ENCODE measurements around the gene ADAMTS9.

Gene ADAMTS9

GRCh38 chr3:64650096-64650622 lies 37.6 kb downstream of the ADAMTS9 start:
- no peaks in the 10 kb centered on the region for H3K79me2 ChIP-seq (ENCODE audit: insufficient read depth, low read length)
- no peaks in the 10 kb centered on the region for H3K27me3 ChIP-seq (ENCODE audit: low read length)
- H3K9ac ChIP-seq (ENCODE audit: low read length), result no peak overlapping the region
- no peaks in the 10 kb centered on the region for H3K9me2 ChIP-seq (replicated peaks; ENCODE audit: insufficient read depth, low read length)
- H3K9me3 ChIP-seq (ENCODE audit: insufficient read depth, low read length), result no peaks in the 10 kb centered on the region
- H2AFZ ChIP-seq (ENCODE audit: low read depth, low read length, severe bottlenecking), result no peak overlapping the region
- no peak overlapping the region for H3K4me3 ChIP-seq (ENCODE audit: insufficient read depth, low read length, poor library complexity, severe bottlenecking)
- H4K20me1 ChIP-seq (ENCODE audit: low read depth, low read length), result no peaks in the 10 kb centered on the region
- no peaks in the 10 kb centered on the region for H3K36me3 ChIP-seq (ENCODE audit: low read length)
- H3F3A ChIP-seq (ENCODE audit: insufficient read depth), result no peaks in the 10 kb centered on the region
- H3K4me2 ChIP-seq (ENCODE audit: low read depth, low read length, poor library complexity, severe bottlenecking), result no peak overlapping the region
- no peak overlapping the region for H3K27ac ChIP-seq (ENCODE audit: low read depth, low read length)
- TF ChIP-seq, protein P1, sequence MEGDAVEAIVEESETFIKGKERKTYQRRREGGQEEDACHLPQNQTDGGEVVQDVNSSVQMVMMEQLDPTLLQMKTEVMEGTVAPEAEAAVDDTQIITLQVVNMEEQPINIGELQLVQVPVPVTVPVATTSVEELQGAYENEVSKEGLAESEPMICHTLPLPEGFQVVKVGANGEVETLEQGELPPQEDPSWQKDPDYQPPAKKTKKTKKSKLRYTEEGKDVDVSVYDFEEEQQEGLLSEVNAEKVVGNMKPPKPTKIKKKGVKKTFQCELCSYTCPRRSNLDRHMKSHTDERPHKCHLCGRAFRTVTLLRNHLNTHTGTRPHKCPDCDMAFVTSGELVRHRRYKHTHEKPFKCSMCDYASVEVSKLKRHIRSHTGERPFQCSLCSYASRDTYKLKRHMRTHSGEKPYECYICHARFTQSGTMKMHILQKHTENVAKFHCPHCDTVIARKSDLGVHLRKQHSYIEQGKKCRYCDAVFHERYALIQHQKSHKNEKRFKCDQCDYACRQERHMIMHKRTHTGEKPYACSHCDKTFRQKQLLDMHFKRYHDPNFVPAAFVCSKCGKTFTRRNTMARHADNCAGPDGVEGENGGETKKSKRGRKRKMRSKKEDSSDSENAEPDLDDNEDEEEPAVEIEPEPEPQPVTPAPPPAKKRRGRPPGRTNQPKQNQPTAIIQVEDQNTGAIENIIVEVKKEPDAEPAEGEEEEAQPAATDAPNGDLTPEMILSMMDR (IDR thresholded peaks at IDR 0.05; ENCODE audit: insufficient read depth, low read length, poor library complexity, severe bottlenecking), result no peak
- TF ChIP-seq EZH2phosphoT487 (conservative IDR thresholded peaks at IDR 0.05; ENCODE audit: low read length), result no peak

DNA sequence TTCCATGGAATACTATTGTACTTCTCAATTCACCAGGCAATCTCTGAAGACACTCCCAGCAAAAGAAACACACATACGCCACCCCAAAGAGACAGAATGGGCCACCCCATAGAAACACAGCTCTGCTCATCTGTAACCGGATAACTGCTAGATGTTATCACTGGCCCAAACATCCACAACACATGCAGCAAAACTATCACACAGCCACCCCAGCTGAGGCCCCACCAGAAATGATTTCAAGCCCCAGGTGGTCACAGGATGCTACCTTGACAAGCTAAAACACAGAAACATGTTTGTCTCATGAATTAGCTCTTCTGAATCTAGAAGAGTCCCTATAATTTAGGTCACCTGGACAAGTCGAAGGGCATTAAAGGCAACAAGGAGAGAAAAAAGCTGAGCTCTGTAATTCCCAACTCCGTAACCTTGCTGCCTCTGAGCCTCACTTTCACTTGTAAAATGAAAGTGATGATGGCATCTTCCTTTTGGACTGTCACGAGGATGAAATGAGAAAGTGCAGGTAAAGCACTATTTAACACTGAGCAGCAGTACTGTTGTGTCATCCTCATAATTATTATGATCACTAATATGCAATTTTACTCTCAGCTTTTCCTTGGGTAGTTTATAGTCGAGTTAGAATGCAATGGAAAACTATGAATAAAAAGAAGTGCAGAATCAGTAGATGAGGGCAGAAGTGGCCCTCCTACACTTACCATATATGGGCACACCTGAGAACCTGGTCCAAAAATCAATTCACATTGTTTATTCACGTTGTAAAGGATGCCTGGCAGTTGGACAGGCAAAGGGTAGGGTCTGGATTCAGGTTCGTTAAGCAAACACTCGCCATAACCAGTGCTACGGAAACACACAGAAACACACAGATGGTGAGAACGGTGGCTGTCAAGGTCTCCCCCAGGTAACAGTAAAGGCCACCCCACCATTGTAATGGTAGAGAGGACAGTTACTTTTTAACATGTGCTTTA lies 38.6 kb downstream of the ADAMTS9 start:
- TF ChIP-seq, protein P1 (IDR thresholded peaks at IDR 0.05; ENCODE audit: insufficient read depth, low read length, poor library complexity, severe bottlenecking), result no peak
- TF ChIP-seq EZH2phosphoT487 (conservative IDR thresholded peaks at IDR 0.05; ENCODE audit: low read length), result no peak
- no peak overlapping the region for H3K27ac ChIP-seq (ENCODE audit: low read depth, low read length)
- no peaks in the 10 kb centered on the region for H3K9me2 ChIP-seq (replicated peaks; ENCODE audit: insufficient read depth, low read length)
- H3K36me3 ChIP-seq (ENCODE audit: low read length), result no peaks in the 10 kb centered on the region
- no peak overlapping the region for H3K9ac ChIP-seq (ENCODE audit: low read length)
- H3K4me2 ChIP-seq (ENCODE audit: low read depth, low read length, poor library complexity, severe bottlenecking), result no peak overlapping the region
- H3K79me2 ChIP-seq (ENCODE audit: insufficient read depth, low read length), result no peaks in the 10 kb centered on the region
- H2AFZ ChIP-seq (ENCODE audit: low read depth, low read length, severe bottlenecking), result no peak overlapping the region
- H3K9me3 ChIP-seq (ENCODE audit: insufficient read depth, low read length), result no peaks in the 10 kb centered on the region
- no peaks in the 10 kb centered on the region for H3K27me3 ChIP-seq (ENCODE audit: low read length)
- H4K20me1 ChIP-seq (ENCODE audit: low read depth, low read length), result no peaks in the 10 kb centered on the region
- H3F3A ChIP-seq (ENCODE audit: insufficient read depth), result no peaks in the 10 kb centered on the region
- no peak overlapping the region for H3K4me3 ChIP-seq (ENCODE audit: insufficient read depth, low read length, poor library complexity, severe bottlenecking)

DNA sequence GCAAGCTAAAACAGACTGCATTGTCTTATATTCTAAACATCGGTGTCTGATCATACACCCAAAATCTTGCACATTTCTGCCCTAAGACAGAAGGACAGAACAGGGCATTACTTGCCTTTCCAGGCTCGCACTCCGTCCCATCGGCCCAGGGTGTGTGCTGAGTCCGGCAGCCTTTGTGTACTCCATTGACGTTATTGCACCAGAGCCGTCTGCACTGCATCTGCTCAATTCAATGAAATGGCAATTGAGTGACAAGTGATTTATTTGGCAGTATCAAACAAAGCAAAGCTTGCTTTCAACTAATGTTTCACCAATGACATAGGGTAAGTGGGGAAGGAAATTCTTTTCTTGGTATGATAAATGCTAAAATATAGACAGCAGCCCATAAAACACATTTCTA lies 40.0 kb downstream of the ADAMTS9 start:
- Histone ChIP-seq H3K9me2 (replicated peaks; ENCODE audit: insufficient read depth, low read length) (no peaks in the 10 kb centered on the region), H4K20me1 (ENCODE audit: low read depth, low read length) (no peaks in the 10 kb centered on the region), H3K36me3 (ENCODE audit: low read length) (no peaks in the 10 kb centered on the region), H3K27me3 (ENCODE audit: low read length) (no peaks in the 10 kb centered on the region), H3K79me2 (ENCODE audit: insufficient read depth, low read length) (no peaks in the 10 kb centered on the region), H2AFZ (ENCODE audit: low read depth, low read length, severe bottlenecking) (no peak overlapping the region), H3K27ac (ENCODE audit: low read depth, low read length) (no peak overlapping the region), H3K4me2 (ENCODE audit: low read depth, low read length, poor library complexity, severe bottlenecking) (no peak overlapping the region), H3K9me3 (ENCODE audit: insufficient read depth, low read length) (no peaks in the 10 kb centered on the region), H3K4me3 (ENCODE audit: insufficient read depth, low read length, poor library complexity, severe bottlenecking) (no peak overlapping the region), H3F3A (ENCODE audit: insufficient read depth) (no peaks in the 10 kb centered on the region), H3K9ac (ENCODE audit: low read length) (no peak overlapping the region)
- TF ChIP-seq EZH2phosphoT487 (conservative IDR thresholded peaks at IDR 0.05; ENCODE audit: low read length), result no peak
- TF ChIP-seq, protein P1 (IDR thresholded peaks at IDR 0.05; ENCODE audit: insufficient read depth, low read length, poor library complexity, severe bottlenecking), result no peak

All from SU-DHL-6 (cell line).